HG03432 (cell line): ENCODE results near the gene L1CAM.

Experiments
- ATAC-seq: cut with Tn5 transposase; IDR thresholded peaks from one replicate; pipeline ENCODE4 v1.9.1; 2021; ENCODE audit warnings: mild to moderate bottlenecking, moderate library complexity; ENCODE audit not compliant: unreplicated experiment

The L1CAM gene

DNA sequence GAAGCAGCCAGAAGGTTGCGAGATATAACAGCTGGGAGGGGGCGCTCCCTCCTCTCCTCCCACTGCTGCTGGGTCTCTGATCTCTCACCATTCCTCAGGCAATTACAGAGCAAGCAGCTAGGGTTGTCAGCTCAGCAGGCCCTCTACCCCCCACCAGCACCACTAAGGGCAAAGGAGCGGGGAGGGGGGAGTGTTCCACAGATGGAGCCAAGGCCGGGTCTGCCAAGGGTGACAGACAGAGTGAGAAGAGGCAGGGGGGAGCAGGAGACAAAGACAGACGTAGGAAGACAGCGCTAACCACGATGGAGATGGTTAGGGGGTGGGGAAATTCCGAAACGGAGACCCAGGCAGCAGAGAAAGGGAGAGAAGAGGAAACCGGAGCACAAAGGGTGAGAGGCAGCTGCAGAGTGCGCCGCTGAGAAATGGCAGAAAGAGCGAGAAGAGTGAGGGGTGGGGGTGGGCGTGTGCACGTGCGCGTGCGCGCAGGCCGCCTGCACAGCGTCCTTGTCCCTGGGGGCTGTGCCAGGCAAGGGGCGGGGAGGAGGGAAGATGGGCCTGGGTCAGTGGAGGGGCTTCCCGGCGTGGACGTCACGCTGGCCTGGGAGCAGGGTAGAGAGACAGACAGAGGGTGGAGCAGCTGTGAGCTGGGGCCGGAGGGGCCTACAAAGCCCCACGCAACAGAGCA is 6.9 kb downstream of the L1CAM start:
- no peak for ATAC-seq

DNA sequence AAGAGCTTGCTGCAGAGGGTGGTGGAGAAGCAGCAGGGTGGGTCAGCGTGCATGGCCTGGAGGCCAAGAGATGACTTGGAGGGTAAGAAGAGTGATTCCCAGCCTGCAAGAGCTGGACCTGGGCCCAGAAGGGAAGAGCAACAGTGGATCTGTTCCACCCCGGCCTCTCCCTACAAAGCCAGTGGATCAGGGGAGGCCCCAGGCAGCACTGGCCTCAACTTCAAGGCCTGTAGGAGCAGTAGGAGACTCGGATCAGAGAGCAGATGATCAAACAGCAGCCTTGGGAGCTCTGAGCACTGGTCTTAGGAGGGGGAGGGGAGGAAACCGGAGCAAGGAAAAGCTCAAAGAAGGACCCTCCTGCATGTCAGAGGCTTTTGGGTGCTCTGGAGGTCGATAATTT is 7.6 kb downstream of the L1CAM start:
- no peak for ATAC-seq

DNA sequence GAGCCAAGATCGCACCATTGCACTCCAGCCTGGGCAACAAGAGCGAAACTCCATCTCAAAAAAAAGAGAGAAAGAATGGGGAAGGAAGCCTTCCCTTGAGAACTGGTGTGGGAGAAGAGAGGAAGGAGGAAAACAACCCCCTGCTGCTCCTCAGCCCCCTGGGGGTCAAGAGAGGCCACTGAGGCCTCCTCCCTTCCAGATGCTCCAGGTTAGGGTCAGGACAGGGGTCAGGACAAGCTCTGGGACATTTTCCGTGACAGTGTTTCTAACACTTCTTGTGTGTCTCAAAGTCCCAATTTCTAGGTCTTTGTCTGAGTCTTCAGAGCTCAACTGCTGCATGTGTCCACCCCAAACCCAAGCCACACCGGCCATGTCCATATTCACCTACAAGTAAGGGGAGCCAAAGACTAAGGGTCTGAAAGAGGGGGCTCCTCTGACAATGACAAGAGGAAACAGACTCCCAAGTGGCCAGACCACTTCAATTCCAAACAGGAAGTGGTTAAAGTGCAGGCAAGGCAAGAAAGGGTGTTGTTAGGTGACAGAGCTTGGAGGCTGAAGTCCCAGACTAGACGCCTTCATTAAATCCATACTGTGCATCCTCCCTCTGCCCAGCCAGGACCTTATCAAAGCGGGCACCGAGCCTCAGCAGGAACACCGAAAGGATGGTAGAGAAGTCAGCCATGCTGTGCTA is 8.3 kb downstream of the L1CAM start:
- no peak for ATAC-seq

DNA sequence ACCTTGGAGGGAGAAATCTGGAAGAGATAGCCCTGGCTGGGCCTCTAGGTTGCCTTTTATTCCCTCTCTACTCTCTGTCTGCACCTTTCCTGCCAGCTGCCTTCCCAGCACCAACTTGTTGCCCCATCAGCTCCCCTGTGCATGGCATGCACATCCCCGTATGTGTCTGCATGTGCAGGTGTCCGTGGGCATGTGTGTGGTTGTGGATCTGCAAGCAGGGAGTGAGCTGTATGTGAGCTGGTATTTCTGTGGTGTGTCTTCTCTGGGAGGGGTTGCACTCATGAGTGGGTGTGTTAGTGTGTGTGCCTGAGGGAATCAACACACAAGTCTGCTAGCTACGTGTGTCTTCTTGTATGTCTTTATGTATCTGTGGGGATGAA is 9.9 kb downstream of the L1CAM start:
- no peak for ATAC-seq

DNA sequence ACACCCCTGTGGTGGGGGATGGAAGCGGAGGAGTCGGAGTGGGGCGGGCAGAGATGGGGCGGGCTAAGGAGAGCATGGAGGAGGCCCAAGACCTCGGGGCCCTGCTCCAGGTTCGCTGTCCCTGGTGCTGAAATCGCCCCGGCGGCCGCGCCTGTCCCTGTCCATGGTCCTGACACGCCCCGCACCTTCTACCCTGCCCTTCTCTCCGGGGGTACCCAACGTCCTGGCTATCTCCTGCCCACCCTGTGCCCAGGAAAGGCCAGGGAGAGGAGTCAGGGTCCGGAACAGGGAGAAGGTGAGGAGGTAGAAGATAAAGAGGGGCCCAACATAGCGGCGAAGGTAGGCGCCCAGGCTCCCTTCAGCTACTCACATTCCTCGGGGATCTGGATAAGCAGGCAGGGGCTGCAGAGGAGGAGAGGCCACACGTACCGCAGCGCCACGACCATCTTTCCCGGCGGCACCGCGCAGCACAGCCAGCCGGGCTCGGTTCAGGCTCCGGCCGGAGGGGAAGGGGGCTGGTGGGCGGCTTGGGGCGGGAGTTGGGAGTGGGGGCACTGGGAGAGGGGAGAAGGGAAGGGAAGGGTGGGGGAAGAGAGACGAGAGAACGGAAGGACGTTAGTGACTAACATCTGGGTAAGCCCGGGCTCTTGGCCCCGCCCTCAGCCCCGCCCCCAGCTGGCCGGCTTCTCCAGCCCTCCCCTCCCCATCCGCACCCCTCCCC is 10.4 kb downstream of the L1CAM start:
- ATAC-seq: no peak

DNA sequence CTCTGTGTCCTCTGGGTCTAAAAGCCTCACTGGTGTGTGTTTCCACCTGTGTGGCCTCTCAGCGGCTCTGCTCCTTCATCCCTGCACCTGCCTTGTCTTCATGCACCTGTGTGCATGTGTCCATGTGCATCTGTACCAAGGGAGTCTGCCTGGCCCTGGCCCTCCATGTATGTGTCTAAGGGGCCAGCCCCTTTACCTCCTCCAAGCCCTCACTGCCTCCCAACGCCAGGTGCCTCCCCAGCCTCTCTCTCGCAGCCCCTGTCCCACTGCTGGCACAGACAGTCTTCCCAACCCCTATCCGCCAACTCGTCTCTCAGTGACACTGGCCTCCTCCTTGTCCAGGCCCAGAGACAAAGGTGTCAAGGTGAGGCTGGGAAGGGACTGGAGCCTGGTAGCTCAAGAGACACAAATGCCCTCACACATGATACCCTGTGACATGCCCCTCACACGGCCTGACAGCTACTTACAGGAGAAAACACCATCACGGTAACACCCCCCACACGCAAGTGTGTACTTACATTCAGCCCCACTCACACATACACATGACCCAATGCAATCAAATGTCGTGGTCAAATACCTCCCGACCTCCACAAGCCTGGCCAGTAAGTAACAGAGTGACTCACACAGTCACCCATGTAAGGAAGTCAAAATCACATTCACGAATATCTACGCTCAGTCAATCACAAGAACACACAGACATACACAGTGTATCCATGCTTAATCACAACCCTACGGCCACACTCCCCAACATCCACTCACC is 11.4 kb downstream of the L1CAM start:
- ATAC-seq: no peak

DNA sequence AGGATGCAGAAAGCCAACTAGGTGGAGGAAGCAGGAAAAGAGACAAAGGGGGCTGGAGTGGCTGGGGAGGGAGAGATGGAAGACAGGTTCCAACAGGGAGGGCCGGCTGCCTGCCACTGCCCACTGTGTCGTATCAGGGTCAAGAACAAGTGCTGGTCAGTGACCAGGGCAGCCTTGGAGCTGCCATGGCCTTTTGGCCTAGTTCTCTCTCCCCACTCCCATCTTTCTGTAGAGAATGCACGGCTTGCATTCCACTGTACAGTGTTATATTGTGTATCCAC is 11.9 kb downstream of the L1CAM start:
- ATAC-seq: no peak

DNA sequence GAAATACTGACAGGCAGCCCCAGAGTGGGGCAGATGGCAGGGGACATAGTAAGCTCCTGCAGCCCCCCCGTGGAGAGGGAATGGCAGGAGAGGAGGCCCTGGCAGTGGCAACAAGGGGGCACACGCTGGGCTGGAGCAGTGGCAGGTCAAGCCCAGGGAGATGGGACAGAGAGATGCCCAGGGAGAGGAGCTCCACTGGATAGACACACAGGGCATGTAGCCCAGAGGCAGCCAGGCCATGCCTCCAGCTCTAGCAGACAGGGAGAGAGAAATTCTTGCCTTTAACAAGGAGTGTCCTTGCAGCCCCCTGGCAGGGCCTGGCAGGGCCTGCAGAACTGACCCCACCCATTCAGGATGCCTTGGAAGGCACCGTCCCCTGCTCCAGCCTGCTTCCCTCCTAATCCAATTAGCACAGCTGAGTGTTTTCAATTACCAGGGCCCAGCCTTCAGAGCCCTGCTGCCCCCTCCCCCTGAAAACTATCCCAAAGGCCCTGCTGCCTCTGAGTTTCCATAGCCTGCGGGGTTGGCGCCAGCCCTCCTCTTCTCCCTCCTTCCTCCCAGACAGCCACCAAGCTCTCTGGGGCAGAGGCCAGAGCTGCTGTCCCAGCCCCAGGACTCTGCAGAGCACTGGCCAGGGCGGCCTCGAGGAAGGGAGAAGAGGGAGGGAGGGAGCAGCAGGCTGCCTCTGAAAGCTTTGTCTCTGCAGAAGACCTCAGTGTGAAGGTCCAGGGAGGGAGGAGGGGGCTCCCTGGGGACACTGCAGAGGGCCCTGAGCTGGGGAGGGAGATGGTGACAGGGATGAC is 12.5 kb downstream of the L1CAM start:
- ATAC-seq: no peak

DNA sequence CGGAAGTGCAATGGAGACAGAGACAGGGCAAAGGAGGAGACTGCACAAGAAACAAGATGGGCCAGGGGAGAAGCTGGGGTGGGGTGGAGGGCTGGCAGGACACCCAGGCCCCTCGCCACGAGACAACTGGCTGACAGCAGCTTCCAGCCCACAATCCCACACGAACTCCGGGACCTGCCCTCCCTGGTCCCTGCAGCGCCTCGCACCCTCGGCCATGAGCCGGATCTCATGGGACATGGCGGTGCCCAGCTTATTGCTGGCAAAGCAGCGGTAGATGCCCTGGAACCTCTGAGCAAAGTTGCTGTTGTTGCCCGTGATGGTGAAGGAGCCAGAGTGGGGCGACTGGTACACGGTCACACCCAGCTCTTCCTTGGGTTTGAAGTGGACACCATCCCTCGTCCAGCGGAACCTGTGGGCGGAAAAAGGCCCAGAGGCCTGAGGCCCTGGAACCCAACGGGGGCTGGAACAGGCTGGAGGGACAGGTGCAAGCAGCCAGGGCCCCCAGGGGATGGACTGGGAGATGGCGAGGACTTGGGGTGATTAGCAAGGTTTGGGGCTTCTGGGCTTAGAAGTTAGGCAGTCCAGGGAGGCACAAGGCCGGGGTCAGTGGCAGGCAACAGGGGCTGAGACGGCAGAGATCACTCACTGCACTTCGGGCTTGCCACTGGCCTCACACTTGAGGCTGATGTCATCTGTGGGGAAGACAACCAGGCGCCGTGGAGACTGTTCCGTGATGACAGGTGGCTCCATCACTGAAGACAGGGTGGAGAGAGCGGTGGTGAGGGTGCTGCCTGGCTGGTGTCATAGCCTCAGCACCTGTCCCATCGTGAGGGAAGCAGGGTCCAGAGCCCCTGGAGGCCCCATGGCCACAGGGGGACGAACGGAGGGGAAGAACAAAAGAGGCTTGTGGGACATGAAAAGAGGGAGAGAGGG is 13.8 kb downstream of the L1CAM start:
- no peak for ATAC-seq

DNA sequence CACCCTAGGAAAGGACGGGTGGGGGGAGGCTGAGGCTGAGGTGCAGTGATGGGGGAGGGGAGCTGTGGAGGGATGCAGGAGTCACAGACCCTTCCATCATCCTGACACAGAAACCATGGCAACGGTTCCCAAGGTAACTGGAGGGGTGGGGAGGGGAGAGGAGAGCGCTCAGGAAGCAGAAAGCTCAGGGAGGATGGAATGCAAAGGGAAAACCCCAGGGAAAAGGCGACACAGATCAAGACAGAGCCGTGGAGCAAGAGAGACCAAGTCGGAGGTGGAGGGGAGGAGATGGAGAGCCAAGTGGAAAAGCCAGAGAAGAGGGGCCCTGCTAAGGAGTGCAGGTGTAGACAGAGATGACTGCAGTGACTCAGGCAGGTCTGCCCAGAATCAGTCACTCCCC is 14.5 kb downstream of the L1CAM start:
- no peak for ATAC-seq

DNA sequence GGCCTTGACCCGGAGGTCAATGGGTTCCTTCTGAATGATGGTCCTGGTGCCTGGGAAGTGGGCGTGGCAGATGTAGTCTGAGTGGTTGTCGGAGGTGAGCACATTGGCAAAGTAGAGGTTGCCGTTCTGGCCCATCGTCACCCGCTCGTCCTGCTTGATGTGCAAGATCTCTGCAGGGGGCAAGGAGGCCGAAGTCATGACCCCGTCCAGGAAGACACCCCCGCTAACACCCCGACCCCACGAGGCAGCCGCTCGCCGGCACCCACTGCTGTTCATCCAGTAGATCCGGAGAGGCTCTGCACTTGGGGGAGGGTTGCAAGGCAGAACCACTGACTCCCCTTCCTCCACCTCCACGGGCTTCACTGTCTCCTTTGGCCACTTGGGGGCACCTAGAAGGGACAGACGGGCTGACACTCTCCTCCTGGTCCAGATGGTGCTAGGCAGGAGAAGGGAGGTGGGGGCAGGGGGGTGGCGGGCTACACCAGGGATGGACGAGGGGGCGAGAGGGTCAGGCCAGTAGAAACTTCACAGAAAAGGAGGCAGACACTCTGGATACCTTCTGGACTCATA is 15.1 kb downstream of the L1CAM start:
- no peak for ATAC-seq

DNA sequence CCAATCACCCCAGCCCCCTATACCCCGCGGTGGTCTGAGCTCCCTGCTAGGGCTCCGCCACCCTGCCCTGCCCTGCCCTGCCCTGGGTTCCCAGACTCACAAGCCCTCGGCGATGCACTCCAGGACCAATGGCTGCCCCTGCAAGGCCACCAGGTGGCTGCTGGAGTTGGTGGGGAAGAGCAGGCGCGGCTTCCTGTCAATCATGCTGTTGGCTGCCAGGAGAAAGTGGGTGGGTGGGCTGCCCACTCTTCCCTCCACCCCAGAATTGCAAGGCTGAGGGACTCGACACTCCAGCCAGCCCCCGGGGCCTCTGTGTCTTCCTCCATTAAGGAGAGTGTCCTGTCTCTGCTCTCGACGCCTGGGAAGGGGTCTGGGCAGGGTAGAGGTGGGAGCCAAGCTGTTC is 15.7 kb downstream of the L1CAM start:
- ATAC-seq: no peak

DNA sequence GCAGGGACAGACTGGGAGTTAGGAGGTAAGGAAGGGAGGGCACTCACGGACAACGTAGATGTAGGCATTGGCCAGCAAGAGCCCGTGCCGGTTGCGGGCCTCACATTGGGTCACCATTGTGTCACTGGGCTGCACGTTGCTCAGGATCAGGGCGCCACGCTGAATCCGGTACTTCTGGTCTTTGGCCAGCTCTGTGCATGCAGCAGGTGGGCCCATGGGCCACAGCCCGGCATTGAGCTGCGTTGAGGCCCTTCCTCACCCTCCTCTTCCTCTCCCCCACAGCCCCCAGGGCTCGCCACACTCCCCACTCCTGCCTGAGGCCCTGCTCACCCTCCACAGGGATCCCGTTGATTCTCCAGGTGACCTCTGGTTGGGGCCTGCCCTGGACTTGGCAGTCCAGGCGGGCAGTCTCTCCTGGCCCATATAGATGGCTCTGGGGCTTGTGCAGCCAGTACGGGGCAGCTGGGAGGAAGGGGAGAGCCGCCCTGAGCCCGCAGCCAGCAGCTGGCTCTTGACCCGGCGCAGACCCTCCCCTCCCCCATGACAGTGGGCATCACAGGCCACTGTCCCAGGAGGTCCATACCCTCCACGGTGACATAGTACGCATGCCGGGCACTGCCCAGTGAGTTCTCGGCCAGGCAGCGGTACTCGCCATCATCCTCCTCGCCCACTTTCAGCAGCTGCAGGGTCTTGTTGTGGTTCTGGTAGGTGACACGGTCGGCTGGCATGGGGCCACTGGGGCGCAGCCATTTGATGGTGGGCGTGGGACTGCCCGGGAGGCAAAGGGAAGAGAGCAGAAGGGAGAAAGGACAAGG is 16.3 kb downstream of the L1CAM start:
- ATAC-seq: no peak

DNA sequence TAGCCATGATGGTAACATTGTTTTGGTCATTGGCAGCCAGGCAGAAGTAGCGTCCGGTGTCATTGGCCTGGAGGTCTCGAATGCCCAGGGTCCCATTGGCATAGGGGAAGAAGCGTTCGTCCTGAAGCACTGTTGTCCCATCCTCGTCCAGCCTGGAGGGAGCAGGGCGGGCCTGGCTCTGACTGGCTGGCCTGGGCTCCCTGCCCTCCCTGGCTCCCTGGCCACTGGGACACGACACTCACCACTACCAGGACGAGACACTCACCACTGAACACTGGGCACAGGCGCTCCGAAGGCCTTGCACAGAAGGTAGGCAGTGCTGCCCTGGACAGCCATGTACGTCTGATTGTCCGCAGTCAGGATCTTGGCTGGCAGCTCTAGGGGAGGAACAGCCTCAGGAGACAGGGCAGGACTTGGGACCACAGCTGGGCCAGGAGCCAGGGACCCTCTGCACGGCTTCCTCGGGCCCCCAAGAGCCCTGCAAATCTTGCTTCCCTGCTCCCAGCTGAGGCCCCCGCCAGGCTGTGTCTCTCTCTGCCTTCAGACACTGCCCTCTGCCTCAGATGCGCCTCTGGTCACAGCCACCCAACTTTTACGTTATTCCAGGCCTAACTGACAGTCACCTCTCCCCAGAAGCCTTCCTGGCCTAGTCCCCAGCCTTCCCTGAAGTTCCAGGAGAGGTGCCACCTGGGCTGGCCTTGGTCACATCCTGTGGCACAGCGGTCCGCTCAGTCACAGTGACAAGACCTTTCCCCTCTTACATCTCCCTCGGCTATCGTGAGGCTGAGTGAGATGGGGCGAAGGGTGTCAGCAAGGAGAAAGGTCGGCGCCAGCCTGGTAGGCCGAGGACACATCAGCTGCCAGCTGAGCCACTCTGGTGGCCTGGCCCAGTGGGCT is 17.1 kb downstream of the L1CAM start:
- no peak for ATAC-seq

DNA sequence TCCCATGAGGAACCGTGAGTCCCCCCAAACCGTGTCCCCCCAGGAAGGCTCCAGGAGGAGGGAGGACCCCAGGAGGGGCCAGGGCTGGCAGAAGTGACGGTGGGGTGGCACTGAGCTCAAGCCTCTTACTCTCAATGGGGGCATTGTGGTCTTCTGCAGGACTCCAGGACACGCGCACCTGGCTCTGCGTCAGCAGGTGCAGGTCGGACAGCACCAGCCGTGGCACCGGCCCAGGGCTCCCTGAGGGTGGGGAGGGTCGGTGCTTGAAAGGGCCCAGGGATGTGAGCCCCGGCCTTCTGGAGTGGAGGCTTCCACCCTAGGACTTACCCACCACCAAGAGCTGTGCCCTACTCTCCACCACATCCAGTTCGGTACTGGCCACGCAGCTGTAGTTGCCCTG is 18.3 kb downstream of the L1CAM start:
- ATAC-seq: no peak

DNA sequence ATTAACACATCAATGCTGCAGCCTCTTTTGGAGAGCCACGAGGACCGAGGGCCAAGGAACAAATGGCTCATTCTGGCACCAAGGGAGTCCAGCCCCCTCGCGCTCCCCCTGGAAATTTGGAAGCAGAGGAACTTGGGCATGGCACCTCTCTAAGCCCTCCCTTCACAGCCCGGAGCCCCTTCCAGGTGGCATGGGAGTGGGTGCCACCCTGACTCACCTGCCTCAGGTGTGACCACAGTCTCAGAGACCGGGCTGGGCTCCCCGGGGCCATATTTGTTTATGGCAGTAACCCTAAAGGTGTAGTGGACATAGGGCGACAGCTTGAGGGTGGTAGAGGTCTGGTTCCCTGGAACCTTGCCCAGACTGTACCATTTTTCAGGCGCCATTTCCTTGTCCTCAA is 18.8 kb downstream of the L1CAM start:
- no peak for ATAC-seq

DNA sequence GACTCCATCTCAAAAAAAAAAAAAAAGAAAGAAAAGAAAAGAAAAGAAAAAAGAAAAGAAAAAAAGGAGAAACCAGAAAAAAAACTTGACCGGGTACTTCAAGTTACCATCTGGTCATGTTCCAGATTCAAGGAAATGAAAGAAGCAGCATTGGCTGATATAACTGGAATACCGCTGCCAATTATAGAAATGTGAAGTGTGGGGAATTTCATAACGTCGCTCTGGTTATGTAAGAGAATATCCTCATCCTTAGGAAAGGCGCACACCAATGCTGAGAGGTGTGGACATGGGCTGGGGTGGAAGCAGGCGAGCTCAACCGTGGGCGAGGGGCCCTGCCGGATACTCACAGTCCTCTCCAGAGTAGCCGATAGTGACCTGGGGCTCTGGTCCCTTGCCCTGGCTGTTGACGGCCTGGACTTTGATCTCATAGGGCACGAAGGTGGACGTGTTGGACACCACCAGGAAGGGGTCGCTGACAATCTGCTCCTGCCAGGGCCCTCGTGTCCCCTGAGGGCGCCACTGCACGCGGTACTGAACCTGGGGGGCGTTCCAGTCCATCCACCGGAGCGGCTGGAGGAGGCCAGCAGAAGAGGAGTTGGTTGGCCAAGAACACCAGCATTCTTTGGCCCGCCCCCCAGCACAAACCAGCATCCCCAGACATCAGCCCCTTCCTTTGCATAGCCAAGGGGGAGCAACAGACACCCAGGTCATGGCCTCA is 19.5 kb downstream of the L1CAM start:
- ATAC-seq: no peak
